B cell (primary cell): Measurements from ENCODE around the gene NCOA1. TPM values are rescaled to one million over a fixed set of nuclear protein-coding genes. Genes with fewer than 3 reads are reported as not detected.

Experiments used
- ATAC-seq: fragments of 200-7000 bp; cut with Tn5 transposase; one replicate; pipeline ENCODE4 v1.10.0; 2021; ENCODE audit warnings: low read depth, mild to moderate bottlenecking, moderate number of reproducible peaks, moderate library complexity
- CTCF ChIA-PET: fragments of 350-600 bp; sonication (Branson Sonifier 250); formaldehyde crosslinking; loops from one replicate; lab custom pipeline; 2021; ENCODE audit warnings: antibody characterized with exemption, inconsistent platforms; lab: Charles Lee
- POLR2A ChIA-PET: fragments of 350-600 bp; sonication (Branson Sonifier 250); formaldehyde crosslinking; loops from one replicate; lab custom pipeline; 2021; ENCODE audit warnings: antibody characterized with exemption; lab: Charles Lee
- DNase-seq: peaks from one replicate; pipeline ENCODE4 v3.0.0; 2013
- H2AFZ ChIP-seq: 2 replicates; pipeline ENCODE4 v1.6.1; 2012; ENCODE audit warnings: mild to moderate bottlenecking, low read depth, low read length; ENCODE audit not compliant: insufficient read depth, poor library complexity, severe bottlenecking
- H3K27ac ChIP-seq, 2 donors: 1 replicate in 1 of 2; 2 replicates in 1 of 2; pipeline ENCODE4 v1.5.1; 2012 to 2013; ENCODE audit warnings: low read length in 2 of 2, mild to moderate bottlenecking in 2 of 2, moderate library complexity in 1 of 2
- H3K27me3 ChIP-seq, 4 experiments: fragments of 200-600 bp in 1 of 4; sonication (generic) in 1 of 4; replicated peaks in 1 of 4; 1 replicate in 2 of 4; 2 replicates in 2 of 4; pipeline versions ENCODE4 v1.6.1 to v1.7.0; 2013 to 2016; ENCODE audit warnings: low read length in 3 of 4, mild to moderate bottlenecking in 2 of 4, mixed read lengths in 1 of 4, moderate library complexity in 1 of 4; ENCODE audit not compliant: insufficient read depth in 4 of 4, control insufficient read depth in 3 of 4; ENCODE audit errors: control extremely low read depth in 1 of 4
- H3K36me3 ChIP-seq, 2 experiments: replicated peaks in 1 of 2; 1 replicate in 1 of 2; 2 replicates in 1 of 2; pipeline versions ENCODE4 v1.6.1 to v1.7.1; 2013; ENCODE audit warnings: low read length in 1 of 2; ENCODE audit not compliant: insufficient read depth in 2 of 2, control insufficient read depth in 1 of 2; ENCODE audit errors: control extremely low read depth in 1 of 2, extremely low read depth in 1 of 2
- H3K4me1 ChIP-seq, 2 donors: fragments of 200-600 bp in 1 of 2; sonication (generic) in 1 of 2; 1 replicate in 1 of 2; 2 replicates in 1 of 2; pipeline versions ENCODE4 v1.5.1 to v1.6.1; 2013 to 2017; ENCODE audit warnings: low read length in 2 of 2; ENCODE audit not compliant: control insufficient read depth in 2 of 2, insufficient read depth in 2 of 2
- H3K4me2 ChIP-seq: replicated peaks from 2 replicates; pipeline ENCODE3; 2012; ENCODE audit warnings: mild to moderate bottlenecking, low read depth, low read length; ENCODE audit not compliant: poor library complexity, severe bottlenecking
- H3K4me3 ChIP-seq, 5 experiments: fragments of 200-600 bp in 1 of 5; sonication (generic) in 1 of 5; 1 replicate in 3 of 5; 2 replicates in 2 of 5; pipeline versions ENCODE4 v1.5.1 to v1.7.0; 2011 to 2016; ENCODE audit warnings: low read length in 4 of 5, mild to moderate bottlenecking in 4 of 5, low read depth in 2 of 5, control low read depth in 1 of 5, moderate library complexity in 1 of 5; ENCODE audit not compliant: insufficient read depth in 1 of 5; ENCODE audit errors: control extremely low read depth in 1 of 5, extremely low read depth in 1 of 5
- H3K79me2 ChIP-seq: fragments of 200-600 bp; sonication (generic); one replicate; pipeline ENCODE4 v1.6.0; 2016; ENCODE audit warnings: low read length; ENCODE audit not compliant: control insufficient read depth, insufficient read depth
- H3K9ac ChIP-seq: fragments of 200-600 bp; sonication (generic); 2 replicates; pipeline ENCODE4 v1.6.1; 2017; ENCODE audit warnings: mild to moderate bottlenecking, low read length, moderate library complexity
- H3K9me3 ChIP-seq, 3 donors: one replicate each; pipeline versions ENCODE4 v1.6.1 to v1.7.1; 2013; ENCODE audit warnings: low read length in 2 of 3; ENCODE audit not compliant: control insufficient read depth in 2 of 3, insufficient read depth in 1 of 3; ENCODE audit errors: control extremely low read depth in 1 of 3
- H4K20me1 ChIP-seq: 2 replicates; pipeline ENCODE4 v1.6.0; 2012; ENCODE audit warnings: mild to moderate bottlenecking, low read length; ENCODE audit not compliant: insufficient read depth, control insufficient read depth, poor library complexity, severe bottlenecking
- H3K27ac Mint-ChIP-seq: one replicate; pipeline ENCODE4 v1.8.0; 2021; ENCODE audit warnings: mixed read lengths
- H3K27me3 Mint-ChIP-seq: one replicate; pipeline ENCODE4 v1.8.0; 2021; ENCODE audit warnings: mixed read lengths
- H3K4me1 Mint-ChIP-seq: one replicate; pipeline ENCODE4 v1.8.0; 2021; ENCODE audit warnings: mixed read lengths
- H3K4me3 Mint-ChIP-seq: one replicate; pipeline ENCODE4 v1.8.0; 2021; ENCODE audit warnings: mixed read lengths
- H3K9me3 Mint-ChIP-seq: one replicate; pipeline ENCODE4 v1.8.0; 2022; ENCODE audit warnings: mixed read lengths; ENCODE audit not compliant: insufficient read depth
- CTCF ChIP-seq: fragments of 200-600 bp; IDR thresholded peaks from one replicate; pipeline ENCODE4 v1.8.0; 2022; ENCODE audit warnings: antibody characterized with exemption, mild to moderate bottlenecking
- EZH2 ChIP-seq: IDR thresholded peaks from 2 replicates; pipeline ENCODE4 v1.6.1; 2012; ENCODE audit warnings: borderline replicate concordance, low read depth, mild to moderate bottlenecking, moderate library complexity, low read length; ENCODE audit not compliant: insufficient read depth, poor library complexity, severe bottlenecking
- WGBS: methylation state at CpG from one replicate; pipeline ENCODE4 v1.1.5; 2013; ENCODE audit warnings: missing lambda C conversion rate; ENCODE audit not compliant: insufficient coverage; 5-methylcytosine and 5-hydroxymethylcytosine counted together
- intact Hi-C: fragments of 100-400 bp; cut with micrococcal nuclease; formaldehyde crosslinking; loops from one replicate; pipeline ENCODE4 v1.10.0; 2022
- polyA plus RNA-seq: library from polyadenylated mRNA; depleted of rRNA; stranded (reverse); fragments of >200 nt; gene quantifications from 2 replicates; pipeline ENCODE4 v1.2.3, GENCODE V29; 2012
- total RNA-seq, 2 donors: library from RNA; stranded (reverse); fragments of 120-200 nt in 1 of 2; gene quantifications; 1 replicate in 1 of 2; 2 replicates in 1 of 2; pipeline versions ENCODE4 v1.2.3 to v1.2.4, GENCODE V29; 2013 to 2022

The NCOA1 gene
- total and polyA plus RNA-seq, 2 donors (not counting 1 experiment from before 2014, with no cell fraction given), result 11.6 to 49.1 TPM

GRCh38 chr2:24762518-24762917 is 271.5 kb downstream of the NCOA1 start:
- no peak overlapping the region for H3K27ac Mint-ChIP-seq
- ChIA-PET POLR2A (no interaction called here), CTCF (no interaction called here)
- H3K4me3 Mint-ChIP-seq, result no peak overlapping the region
- Histone ChIP-seq H3K9ac (no peak overlapping the region), H4K20me1 (no peaks in the 10 kb centered on the region), H3K27ac (no peak overlapping the region), H3K4me2 (no peak overlapping the region), H3K4me1 (no peaks in the 10 kb centered on the region), H3K79me2 (no peaks in the 10 kb centered on the region), H3K9me3 (no peaks in the 10 kb centered on the region), H3K36me3 (peaks cover 8 to 31% of the 10 kb centered on the region in 2 experiments), H3K4me3 (no peak overlapping the region), H3K27me3 (no peaks in the 10 kb centered on the region), H2AFZ (no peak overlapping the region)
- no peak for DNase-seq
- no peaks in the 10 kb centered on the region for H3K4me1 Mint-ChIP-seq
- TF ChIP-seq CTCF (no peak), EZH2 (no peak)
- no peak for ATAC-seq
- H3K27me3 Mint-ChIP-seq, result no peaks in the 10 kb centered on the region
- no peaks in the 10 kb centered on the region for H3K9me3 Mint-ChIP-seq
- intact Hi-C loops, result no loop called here
- WGBS, result 83% methylated on average over 1 of the region's 2 CpGs

GRCh38 chr2:24763843-24764242 is 272.8 kb downstream of the NCOA1 start:
- TF ChIP-seq EZH2, result no peak
- no peak for TF ChIP-seq CTCF
- intact Hi-C loops, result no loop called here
- Mint-ChIP-seq H3K27me3 (no peaks in the 10 kb centered on the region), H3K27ac (no peak overlapping the region), H3K9me3 (no peaks in the 10 kb centered on the region), H3K4me3 (no peak overlapping the region), H3K4me1 (no peaks in the 10 kb centered on the region)
- Histone ChIP-seq H3K9me3 (no peaks in the 10 kb centered on the region), H3K4me2 (no peak overlapping the region), H3K4me1 (no peaks in the 10 kb centered on the region), H3K9ac (no peak overlapping the region), H3K79me2 (no peaks in the 10 kb centered on the region), H4K20me1 (no peaks in the 10 kb centered on the region), H3K27me3 (no peaks in the 10 kb centered on the region), H3K4me3 (no peak overlapping the region), H2AFZ (no peak overlapping the region), H3K27ac (no peak overlapping the region), H3K36me3 (peaks cover 10 to 34% of the 10 kb centered on the region in 2 experiments)
- ChIA-PET POLR2A (no interaction called here), CTCF (interaction anchor here (0.9 kb wide), 1 partner anchor 49 kb away, joined by 3 read pairs; no protein-coding TSS in a partner anchor)
- ATAC-seq (no peak), DNase-seq (no peak)
- whole genome bisulfite sequencing, result 100% methylated on average over 1 of the region's 4 CpGs
